Uterus (tissue), 2 donors: ENCODE measurements around the gene TBPL2.

Experiments
- POLR2A ChIP-seq, 2 donors: fragments of 450-650 bp; IDR thresholded peaks; one replicate each; pipeline ENCODE4 v1.6.1; 2016; ENCODE audit warnings: antibody characterized with exemption in 2 of 2, mild to moderate bottlenecking in 1 of 2, moderate library complexity in 1 of 2
- TF ChIP-seq, protein P1 (sequence below), 4 experiments: fragments of 200-600 bp in 2 of 4; fragments of 450-650 bp in 2 of 4; sonication (generic) in 2 of 4; IDR thresholded peaks; one replicate each; pipeline ENCODE4 v1.5.1; 2016 to 2019; ENCODE audit warnings: antibody characterized with exemption in 4 of 4, mild to moderate bottlenecking in 2 of 4, moderate library complexity in 1 of 4

DNA sequence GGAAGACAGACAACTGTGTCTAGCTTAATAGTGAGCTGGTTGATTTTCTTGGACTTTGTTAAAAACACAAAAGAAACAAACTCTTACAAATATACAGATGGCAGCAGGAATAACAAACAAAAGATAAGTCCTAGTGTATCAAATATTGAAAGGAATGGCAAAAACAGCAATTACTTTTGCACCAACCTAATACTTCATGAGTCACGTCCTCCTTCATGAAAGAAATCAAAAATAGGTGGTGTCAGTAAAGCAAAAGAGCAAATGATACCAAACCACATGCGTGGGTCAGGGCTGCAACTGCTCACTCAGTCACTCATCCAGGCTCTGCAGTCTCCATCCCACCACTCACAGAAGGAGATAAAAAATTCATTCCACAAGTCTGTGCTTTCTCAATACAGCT lies 40.6 kb downstream of the TBPL2 start:
- TF ChIP-seq, protein P1, sequence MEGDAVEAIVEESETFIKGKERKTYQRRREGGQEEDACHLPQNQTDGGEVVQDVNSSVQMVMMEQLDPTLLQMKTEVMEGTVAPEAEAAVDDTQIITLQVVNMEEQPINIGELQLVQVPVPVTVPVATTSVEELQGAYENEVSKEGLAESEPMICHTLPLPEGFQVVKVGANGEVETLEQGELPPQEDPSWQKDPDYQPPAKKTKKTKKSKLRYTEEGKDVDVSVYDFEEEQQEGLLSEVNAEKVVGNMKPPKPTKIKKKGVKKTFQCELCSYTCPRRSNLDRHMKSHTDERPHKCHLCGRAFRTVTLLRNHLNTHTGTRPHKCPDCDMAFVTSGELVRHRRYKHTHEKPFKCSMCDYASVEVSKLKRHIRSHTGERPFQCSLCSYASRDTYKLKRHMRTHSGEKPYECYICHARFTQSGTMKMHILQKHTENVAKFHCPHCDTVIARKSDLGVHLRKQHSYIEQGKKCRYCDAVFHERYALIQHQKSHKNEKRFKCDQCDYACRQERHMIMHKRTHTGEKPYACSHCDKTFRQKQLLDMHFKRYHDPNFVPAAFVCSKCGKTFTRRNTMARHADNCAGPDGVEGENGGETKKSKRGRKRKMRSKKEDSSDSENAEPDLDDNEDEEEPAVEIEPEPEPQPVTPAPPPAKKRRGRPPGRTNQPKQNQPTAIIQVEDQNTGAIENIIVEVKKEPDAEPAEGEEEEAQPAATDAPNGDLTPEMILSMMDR (IDR thresholded peaks at IDR 0.05), result no peak
- no peak for TF ChIP-seq POLR2A (IDR thresholded peaks at IDR 0.05)
